ENCODE measurements around the gene RGS10. TPM values are rescaled to one million over a fixed set of nuclear protein-coding genes. Genes with fewer than 3 reads are reported as not detected.

Gene RGS10
- total and polyA plus RNA-seq, 9 of the 15 experiments (the other 6 are each of a cell fraction or from before 2014, with no cell fraction given), result 31.9 to 123 (median 62.1) TPM

DNA sequence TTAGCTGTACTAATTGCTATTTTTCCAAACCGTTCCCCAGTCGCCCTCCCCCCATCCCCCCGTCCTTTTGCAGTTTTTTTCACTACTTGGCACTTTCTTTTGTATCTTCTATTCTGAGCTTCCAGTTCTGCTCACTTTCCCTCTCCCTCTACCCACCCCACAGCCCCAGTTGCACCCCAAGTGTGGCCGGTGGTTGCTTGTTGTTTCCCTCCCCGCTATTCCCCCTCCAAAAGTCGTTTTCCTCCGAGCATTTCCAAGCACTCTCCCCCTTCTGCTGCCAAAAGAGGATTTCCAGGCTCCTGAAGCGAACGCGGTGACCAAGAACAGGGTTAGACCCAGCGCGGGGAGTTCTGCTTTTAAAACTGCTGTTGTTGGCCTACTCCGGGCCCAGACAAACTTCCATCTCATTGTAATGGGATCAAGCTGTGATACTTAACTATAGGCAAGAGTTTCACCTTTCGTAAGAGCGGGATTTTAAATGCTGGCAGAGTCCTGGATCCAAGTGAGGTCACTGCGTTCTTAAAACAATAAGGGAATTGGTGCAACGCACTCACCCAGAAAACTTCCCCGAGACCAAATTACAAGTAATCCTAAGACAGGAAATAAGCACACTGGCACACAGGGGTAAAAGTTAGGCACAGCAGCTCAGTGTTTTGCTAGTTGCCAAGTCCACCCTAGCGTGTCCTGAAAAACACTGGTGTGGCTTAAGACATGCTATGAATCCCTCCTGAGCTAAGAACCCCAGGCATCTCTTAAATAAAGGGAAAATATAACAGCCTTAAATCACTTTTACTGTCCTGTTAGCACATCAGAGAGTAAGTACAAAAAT is 1.5 kb upstream of the RGS10 start (continued):
- TF ChIP-seq, protein P1, sequence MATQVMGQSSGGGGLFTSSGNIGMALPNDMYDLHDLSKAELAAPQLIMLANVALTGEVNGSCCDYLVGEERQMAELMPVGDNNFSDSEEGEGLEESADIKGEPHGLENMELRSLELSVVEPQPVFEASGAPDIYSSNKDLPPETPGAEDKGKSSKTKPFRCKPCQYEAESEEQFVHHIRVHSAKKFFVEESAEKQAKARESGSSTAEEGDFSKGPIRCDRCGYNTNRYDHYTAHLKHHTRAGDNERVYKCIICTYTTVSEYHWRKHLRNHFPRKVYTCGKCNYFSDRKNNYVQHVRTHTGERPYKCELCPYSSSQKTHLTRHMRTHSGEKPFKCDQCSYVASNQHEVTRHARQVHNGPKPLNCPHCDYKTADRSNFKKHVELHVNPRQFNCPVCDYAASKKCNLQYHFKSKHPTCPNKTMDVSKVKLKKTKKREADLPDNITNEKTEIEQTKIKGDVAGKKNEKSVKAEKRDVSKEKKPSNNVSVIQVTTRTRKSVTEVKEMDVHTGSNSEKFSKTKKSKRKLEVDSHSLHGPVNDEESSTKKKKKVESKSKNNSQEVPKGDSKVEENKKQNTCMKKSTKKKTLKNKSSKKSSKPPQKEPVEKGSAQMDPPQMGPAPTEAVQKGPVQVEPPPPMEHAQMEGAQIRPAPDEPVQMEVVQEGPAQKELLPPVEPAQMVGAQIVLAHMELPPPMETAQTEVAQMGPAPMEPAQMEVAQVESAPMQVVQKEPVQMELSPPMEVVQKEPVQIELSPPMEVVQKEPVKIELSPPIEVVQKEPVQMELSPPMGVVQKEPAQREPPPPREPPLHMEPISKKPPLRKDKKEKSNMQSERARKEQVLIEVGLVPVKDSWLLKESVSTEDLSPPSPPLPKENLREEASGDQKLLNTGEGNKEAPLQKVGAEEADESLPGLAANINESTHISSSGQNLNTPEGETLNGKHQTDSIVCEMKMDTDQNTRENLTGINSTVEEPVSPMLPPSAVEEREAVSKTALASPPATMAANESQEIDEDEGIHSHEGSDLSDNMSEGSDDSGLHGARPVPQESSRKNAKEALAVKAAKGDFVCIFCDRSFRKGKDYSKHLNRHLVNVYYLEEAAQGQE (IDR thresholded peaks at IDR 0.05; ENCODE audit: borderline replicate concordance), result no peak
- TF ChIP-seq, protein P1 (CRISPR knock-in tag; IDR thresholded peaks at IDR 0.05; ENCODE audit: low read depth), result no peak
- TF ChIP-seq TEAD1 (CRISPR knock-in tag; IDR thresholded peaks at IDR 0.05) (no peak), KDM5B (IDR thresholded peaks at IDR 0.05; ENCODE audit: insufficient replicate concordance, low read depth, low read length) (no peak)
- TF ChIP-seq, protein P2, sequence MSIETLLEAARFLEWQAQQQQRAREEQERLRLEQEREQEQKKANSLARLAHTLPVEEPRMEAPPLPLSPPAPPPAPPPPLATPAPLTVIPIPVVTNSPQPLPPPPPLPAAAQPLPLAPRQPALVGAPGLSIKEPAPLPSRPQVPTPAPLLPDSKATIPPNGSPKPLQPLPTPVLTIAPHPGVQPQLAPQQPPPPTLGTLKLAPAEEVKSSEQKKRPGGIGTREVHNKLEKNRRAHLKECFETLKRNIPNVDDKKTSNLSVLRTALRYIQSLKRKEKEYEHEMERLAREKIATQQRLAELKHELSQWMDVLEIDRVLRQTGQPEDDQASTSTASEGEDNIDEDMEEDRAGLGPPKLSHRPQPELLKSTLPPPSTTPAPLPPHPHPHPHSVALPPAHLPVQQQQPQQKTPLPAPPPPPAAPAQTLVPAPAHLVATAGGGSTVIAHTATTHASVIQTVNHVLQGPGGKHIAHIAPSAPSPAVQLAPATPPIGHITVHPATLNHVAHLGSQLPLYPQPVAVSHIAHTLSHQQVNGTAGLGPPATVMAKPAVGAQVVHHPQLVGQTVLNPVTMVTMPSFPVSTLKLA (conservative IDR thresholded peaks at IDR 0.05), result no peak
- TF ChIP-seq, protein P3, sequence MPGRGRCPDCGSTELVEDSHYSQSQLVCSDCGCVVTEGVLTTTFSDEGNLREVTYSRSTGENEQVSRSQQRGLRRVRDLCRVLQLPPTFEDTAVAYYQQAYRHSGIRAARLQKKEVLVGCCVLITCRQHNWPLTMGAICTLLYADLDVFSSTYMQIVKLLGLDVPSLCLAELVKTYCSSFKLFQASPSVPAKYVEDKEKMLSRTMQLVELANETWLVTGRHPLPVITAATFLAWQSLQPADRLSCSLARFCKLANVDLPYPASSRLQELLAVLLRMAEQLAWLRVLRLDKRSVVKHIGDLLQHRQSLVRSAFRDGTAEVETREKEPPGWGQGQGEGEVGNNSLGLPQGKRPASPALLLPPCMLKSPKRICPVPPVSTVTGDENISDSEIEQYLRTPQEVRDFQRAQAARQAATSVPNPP (IDR thresholded peaks at IDR 0.05; ENCODE audit: borderline replicate concordance, insufficient read depth, insufficient read length), result no peak
